HL-60 (cell line): Measurements from ENCODE around the gene AIF1L.

Experiments
- DNase-seq, 2 experiments: peaks; one replicate each; pipeline ENCODE4 v3.0.0-alpha.2; 2010 to 2020; ENCODE audit warnings: low read depth in 1 of 2, low spot score in 1 of 2
- H3K27ac ChIP-seq: fragments of 250-450 bp; sonication (Bioruptor Pico); replicated peaks from 2 replicates; pipeline ENCODE4 v1.5.1; 2020; ENCODE audit warnings: mild to moderate bottlenecking, moderate library complexity
- H3K27me3 ChIP-seq: fragments of 250-450 bp; sonication (Bioruptor Pico); 2 replicates; pipeline ENCODE4 v1.5.1; 2021; ENCODE audit warnings: mild to moderate bottlenecking, moderate library complexity; ENCODE audit not compliant: insufficient read depth, poor library complexity, severe bottlenecking
- H3K4me3 ChIP-seq: replicated peaks from 2 replicates; pipeline ENCODE4 v1.5.1; 2011; ENCODE audit warnings: mild to moderate bottlenecking, control low read depth, low read length; ENCODE audit not compliant: insufficient read depth
- CTCF ChIP-seq: IDR thresholded peaks from one replicate; pipeline ENCODE4 v1.5.1; 2011; ENCODE audit warnings: low read length, control low read depth, inconsistent platforms; ENCODE audit not compliant: insufficient read depth
- GABPA ChIP-seq: IDR thresholded peaks from 2 replicates; pipeline ENCODE4 v1.6.1; 2012; ENCODE audit warnings: low read depth
- POLR2AphosphoS5 ChIP-seq: IDR thresholded peaks from 2 replicates; pipeline ENCODE4 v1.6.1; 2012; ENCODE audit warnings: low read depth
- SPI1 ChIP-seq: IDR thresholded peaks from 2 replicates; pipeline ENCODE4 v1.6.1; 2012; ENCODE audit warnings: low read depth, mild to moderate bottlenecking, borderline replicate concordance
- TF ChIP-seq, protein P1 (sequence below): IDR thresholded peaks from 2 replicates; pipeline ENCODE4 v1.6.1; 2012; ENCODE audit warnings: low read depth; ENCODE audit not compliant: insufficient replicate concordance

The AIF1L gene

DNA sequence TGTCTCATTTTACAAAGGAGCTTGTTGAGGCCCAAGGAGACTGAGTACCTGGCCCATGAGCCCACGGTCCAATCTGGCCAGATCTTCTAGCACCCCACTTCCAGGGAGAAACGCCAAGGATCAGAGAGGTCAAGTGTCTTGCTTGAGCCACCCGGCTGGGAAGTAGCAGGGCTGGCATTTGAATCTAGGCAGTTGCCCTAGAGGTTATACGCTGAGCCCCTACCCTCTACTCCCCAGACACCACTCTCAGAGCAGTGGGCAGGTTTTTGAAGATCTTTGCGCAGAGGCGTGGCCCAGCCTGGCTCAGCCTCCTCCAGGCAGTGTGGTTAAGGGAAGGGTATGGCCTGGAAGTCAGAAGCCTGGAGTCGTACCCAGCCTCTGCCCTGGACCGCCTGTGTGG lies 23.3 kb downstream of the AIF1L start:
- Histone ChIP-seq H3K27me3 (peaks cover 8% of the 10 kb centered on the region), H3K27ac (no peak overlapping the region), H3K4me3 (no peak overlapping the region)
- no peak for TF ChIP-seq GABPA
- no peak for TF ChIP-seq CTCF
- DNase-seq, result no peak

DNA sequence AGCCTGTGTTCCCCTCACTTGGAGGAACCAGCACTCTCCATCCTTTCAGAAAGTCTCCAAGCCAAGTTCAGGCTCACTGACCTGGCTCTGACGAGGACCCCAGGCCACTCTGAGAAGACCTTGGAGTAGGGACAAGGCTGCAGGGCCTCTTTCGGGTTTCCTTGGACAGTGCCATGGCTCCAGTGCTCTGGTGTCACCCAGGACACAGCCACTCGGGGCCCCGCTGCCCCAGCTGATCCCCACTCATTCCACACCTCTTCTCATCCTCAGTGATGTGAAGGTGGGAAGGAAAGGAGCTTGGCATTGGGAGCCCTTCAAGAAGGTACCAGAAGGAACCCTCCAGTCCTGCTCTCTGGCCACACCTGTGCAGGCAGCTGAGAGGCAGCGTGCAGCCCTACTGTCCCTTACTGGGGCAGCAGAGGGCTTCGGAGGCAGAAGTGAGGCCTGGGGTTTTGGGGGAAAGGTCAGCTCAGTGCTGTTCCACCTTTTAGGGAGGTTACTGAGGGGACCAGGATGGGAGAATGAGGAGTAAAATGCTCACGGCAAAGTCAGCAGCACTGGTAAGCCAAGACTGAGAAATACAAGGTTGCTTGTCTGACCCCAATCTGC lies 24.4 kb downstream of the AIF1L start:
- TF ChIP-seq SPI1, result no peak
- TF ChIP-seq POLR2AphosphoS5, result no peak
- no peak for TF ChIP-seq GABPA
- TF ChIP-seq, protein P1, sequence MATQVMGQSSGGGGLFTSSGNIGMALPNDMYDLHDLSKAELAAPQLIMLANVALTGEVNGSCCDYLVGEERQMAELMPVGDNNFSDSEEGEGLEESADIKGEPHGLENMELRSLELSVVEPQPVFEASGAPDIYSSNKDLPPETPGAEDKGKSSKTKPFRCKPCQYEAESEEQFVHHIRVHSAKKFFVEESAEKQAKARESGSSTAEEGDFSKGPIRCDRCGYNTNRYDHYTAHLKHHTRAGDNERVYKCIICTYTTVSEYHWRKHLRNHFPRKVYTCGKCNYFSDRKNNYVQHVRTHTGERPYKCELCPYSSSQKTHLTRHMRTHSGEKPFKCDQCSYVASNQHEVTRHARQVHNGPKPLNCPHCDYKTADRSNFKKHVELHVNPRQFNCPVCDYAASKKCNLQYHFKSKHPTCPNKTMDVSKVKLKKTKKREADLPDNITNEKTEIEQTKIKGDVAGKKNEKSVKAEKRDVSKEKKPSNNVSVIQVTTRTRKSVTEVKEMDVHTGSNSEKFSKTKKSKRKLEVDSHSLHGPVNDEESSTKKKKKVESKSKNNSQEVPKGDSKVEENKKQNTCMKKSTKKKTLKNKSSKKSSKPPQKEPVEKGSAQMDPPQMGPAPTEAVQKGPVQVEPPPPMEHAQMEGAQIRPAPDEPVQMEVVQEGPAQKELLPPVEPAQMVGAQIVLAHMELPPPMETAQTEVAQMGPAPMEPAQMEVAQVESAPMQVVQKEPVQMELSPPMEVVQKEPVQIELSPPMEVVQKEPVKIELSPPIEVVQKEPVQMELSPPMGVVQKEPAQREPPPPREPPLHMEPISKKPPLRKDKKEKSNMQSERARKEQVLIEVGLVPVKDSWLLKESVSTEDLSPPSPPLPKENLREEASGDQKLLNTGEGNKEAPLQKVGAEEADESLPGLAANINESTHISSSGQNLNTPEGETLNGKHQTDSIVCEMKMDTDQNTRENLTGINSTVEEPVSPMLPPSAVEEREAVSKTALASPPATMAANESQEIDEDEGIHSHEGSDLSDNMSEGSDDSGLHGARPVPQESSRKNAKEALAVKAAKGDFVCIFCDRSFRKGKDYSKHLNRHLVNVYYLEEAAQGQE, result no peak
- TF ChIP-seq CTCF, result no peak
- no peak for DNase-seq
- H3K27ac ChIP-seq, result no peak overlapping the region
- no peak overlapping the region for H3K4me3 ChIP-seq
- peaks cover 8% of the 10 kb centered on the region for H3K27me3 ChIP-seq

DNA sequence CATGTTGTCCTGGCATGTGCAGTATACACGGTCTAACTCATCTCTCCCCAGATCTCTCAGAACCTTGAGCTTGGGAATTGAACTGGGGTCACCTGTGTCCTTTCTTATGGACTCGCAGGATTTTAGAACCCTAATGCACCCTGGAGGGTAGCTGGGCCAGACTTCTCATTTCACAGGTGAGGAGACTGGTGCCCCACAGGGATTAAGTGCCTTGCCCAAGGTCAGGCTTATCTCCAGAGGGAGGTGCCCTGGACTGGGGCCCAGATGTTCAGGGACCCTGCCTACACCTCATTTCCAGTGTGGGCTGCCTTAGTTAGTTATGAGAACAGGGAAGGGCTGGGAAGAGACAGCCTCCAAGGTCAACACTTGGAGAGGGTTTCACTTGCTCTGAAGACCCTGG lies 25.0 kb downstream of the AIF1L start:
- TF ChIP-seq CTCF (no peak), SPI1 (no peak), GABPA (no peak), POLR2AphosphoS5 (no peak)
- TF ChIP-seq, protein P1, result no peak
- H3K27me3 ChIP-seq, result peaks cover 8% of the 10 kb centered on the region
- H3K27ac ChIP-seq, result no peak overlapping the region
- no peak for DNase-seq
- H3K4me3 ChIP-seq, result no peak overlapping the region

DNA sequence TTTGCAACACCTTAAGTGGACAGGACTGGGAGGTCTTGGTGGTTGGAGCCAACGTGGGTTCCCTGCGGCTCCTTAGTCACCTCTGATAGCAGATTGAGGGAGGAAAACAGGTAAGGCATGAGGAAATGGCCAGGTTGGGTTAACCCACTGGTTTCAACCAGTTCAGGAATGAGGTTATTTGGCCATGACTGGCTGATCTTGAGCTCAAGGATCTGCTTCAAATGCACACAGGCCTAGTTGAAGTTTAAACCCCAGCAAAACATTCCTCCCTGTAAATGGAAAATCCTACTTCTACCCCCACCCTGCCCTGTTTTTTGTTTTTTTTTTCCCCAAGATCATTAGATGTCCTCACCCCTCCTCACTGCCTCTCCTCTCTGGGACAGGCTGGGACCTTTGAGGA lies 25.8 kb downstream of the AIF1L start:
- no peak for TF ChIP-seq POLR2AphosphoS5
- TF ChIP-seq SPI1, result no peak
- TF ChIP-seq, protein P1, result no peak
- no peak for TF ChIP-seq CTCF
- TF ChIP-seq GABPA, result no peak
- no peak overlapping the region for H3K4me3 ChIP-seq
- H3K27ac ChIP-seq, result no peak overlapping the region
- H3K27me3 ChIP-seq, result peaks cover 3% of the 10 kb centered on the region
- DNase-seq, result no peak
